NCI-H1092 (cell line): ENCODE data around the gene C1orf146.
"Not testable (repeated sequence)": the region's sequence is repeated elsewhere in the genome, so short reads cannot be mapped to it uniquely, and the experiment has no call there.

ENCODE experiments used
- DNase-seq: peaks from one replicate; lab custom pipeline; 2025; lab: John Stamatoyannopoulos, UW

Gene C1orf146

DNA sequence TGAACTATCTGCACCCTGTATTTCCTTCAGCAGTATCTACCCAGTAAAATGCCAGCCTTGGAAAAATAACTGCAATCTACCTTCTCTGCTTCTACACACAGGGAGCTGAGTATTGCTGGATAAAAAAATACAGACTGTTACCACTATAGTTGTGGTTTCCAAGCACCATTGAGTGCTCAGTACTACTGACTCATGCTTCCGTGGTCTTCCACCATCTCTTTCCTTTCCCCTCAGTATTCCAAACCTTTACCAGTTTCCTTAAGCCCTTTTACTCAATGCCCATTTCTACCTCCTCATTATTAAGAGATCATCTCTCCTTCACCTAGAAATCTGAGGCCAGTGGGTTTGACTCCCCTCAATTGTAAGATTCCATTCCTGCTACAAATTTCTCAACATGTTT lies 57.2 kb downstream of the C1orf146 start:
- DNase-seq = no peak

DNA sequence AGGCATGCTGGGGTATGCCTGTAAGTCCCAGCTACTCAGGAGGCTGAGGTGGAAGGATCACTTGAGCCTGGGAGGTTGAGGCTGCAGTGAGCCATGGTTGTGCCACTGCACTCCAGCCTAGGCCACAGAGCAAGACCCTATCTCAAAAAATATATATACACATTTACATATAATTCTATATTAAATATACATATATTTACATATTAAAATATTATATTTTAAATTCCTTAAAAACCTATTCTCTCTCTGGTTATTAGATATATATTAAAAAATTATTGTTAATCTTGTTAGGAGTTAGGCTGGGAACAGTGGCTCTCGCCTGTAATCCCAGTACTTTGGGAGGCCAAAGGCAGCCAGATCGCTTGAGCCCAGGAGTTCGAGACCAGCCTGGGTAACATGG lies 58.4 kb downstream of the C1orf146 start:
- no peak for DNase-seq

DNA sequence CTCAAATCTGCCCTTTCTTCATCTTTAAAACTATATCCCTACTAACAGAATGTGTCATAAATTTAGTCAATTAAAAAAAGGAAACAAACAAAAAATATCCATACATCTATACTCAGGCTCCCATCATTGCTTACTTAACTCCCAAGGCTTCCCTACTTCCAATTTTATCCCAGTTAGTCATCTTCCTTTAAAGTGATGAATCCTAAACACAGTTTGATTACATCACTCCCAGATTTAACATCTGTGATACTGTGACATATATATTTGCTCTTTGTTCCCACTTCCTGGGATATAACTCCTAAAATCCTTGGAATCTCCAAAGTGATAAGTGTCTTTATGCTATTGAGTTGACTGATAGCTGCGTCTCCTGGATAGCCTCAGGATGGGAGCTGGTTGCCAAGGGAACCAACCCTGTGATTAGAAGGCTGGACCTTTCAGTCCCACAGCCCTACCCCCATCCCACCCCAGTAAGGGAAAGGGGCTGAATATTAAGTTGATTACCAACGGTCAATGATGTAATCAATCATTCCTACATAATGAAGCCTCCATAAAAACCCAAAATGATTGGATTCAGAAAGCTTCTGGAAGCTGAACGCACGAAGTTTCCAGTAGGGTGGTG lies 59.5 kb downstream of the C1orf146 start:
- no peak for DNase-seq

DNA sequence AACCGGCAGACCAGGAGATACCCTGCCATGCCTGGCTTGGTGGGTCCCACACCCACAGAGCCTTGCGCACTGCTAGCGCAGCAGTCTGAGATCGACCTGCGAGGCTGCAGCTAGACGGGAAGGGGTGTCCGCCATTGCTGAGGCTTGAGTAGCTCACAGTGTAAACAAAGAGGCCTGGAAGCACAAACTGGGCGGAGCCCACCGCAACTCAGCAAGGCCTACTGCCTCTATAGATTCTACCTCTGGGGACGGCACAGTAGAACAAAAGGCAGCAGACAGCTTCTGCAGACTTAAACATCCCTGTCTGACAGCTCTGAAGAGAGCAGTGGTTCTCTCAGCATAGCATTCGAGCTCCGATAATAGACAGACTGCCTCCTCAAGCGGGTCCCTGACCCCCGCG lies 62.1 kb downstream of the C1orf146 start:
- not testable (repeated sequence) for DNase-seq

DNA sequence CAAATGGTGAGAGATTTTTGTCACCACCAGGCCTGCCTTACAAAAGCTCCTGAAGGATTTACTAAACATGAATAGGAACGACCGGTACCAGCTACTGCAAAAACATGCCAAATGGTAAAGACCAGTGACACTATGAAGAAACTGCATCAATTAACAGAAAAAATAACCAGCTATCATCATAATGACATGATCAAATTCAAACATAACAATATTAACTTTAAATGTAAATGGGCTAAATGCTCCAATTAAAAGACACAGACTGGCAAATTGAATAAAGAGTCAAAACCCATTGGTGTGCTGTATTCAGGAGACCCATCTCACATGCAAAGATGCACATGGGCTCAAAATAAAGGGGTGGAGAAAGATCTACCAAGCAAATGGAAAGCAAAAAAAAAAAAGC lies 63.7 kb downstream of the C1orf146 start:
- not testable (repeated sequence) for DNase-seq

DNA sequence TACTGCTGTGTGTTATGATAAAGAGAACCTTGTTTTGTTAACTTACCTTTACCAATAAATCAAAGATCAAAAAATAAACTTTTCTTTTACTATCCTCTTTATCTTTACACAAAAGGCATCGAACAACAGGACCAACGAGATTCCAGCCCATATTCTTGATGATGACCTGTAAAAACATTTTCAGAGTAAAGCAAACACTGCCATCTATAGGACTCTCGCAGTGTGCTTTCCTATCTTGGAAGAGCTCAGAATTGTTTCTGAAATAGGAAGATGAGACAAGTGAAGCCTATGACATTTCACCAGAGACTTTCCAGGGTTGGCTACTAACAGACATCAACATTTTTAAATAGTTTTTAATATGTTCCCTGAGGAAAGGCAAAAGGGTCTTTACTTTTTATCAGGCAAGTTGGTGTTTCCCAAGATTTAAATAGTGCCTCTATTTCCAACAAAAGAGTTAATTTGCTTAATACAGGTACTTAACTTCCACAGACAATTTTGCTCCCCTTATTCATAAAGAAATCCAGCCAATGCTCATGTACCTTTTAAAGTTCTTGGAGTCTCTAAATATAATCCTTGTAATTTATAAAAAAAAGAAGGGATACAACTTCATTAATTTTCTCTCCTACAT lies 73.8 kb downstream of the C1orf146 start:
- DNase-seq = peak; percentile 43
